ENCODE results near the gene FBXW7. TPM values are rescaled to one million over a fixed set of nuclear protein-coding genes. Genes with fewer than 3 reads are reported as not detected.

Gene FBXW7
- total RNA-seq, 2 donors from 2014 or later: 34.5 to 40.5 TPM

GRCh38 chr4:152304220-152304619, 231.7 kb downstream of the FBXW7 start:
- H3K36me3 ChIP-seq (replicated peaks in 1 of 2; ENCODE audit: insufficient read depth in 1 of 2, low read depth in 2 of 2): no peaks in the 10 kb centered on the region
- no peak for DNase-seq

GRCh38 chr4:152301381-152301780, 234.5 kb downstream of the FBXW7 start:
- Histone ChIP-seq H3K27ac (no peak overlapping the region), H3K4me1 (no peaks in the 10 kb centered on the region), H3K36me3 (replicated peaks in 1 of 2; ENCODE audit: insufficient read depth in 1 of 2, low read depth in 2 of 2) (no peaks in the 10 kb centered on the region), H3K4me3 (no peak overlapping the region), H3K9me3 (no peaks in the 10 kb centered on the region), H3K27me3 (no peaks in the 10 kb centered on the region)
- intact Hi-C loops (cut with DNase I): no loop called here
- ATAC-seq: no peak
- no peak for DNase-seq
- no peak for TF ChIP-seq POLR2A (IDR thresholded peaks at IDR 0.05)
- no peak for TF ChIP-seq CTCF (IDR thresholded peaks at IDR 0.05)
- WGBS, 2 donors: 74 to 84% methylated on average over 6 of the region's 6 CpGs

More at GRCh38 chr4:152304220-152304619, 231.7 kb downstream of the FBXW7 start:
- H3K27me3 ChIP-seq: no peaks in the 10 kb centered on the region
- H3K4me3 ChIP-seq: no peak overlapping the region
- 51% methylated on average over 5 of the region's 5 CpGs for WGBS, 2 donors
- no peak overlapping the region for H3K27ac ChIP-seq
- no peaks in the 10 kb centered on the region for H3K4me1 ChIP-seq
- no peak for ATAC-seq
- no peaks in the 10 kb centered on the region for H3K9me3 ChIP-seq
- TF ChIP-seq POLR2A (IDR thresholded peaks at IDR 0.05) (no peak), CTCF (IDR thresholded peaks at IDR 0.05) (no peak)
- intact Hi-C loops (cut with DNase I): no loop called here

- 75 to 77% methylated on average over 3 of the region's 3 CpGs for WGBS, 2 donors
- no peak for DNase-seq
- intact Hi-C loops (cut with DNase I): no loop called here
- TF ChIP-seq CTCF (IDR thresholded peaks at IDR 0.05) (no peak), POLR2A (IDR thresholded peaks at IDR 0.05) (no peak)
- Histone ChIP-seq H3K4me3 (no peak overlapping the region), H3K4me1 (no peaks in the 10 kb centered on the region), H3K9me3 (no peaks in the 10 kb centered on the region), H3K36me3 (replicated peaks in 1 of 2; ENCODE audit: insufficient read depth in 1 of 2, low read depth in 2 of 2) (no peaks in the 10 kb centered on the region), H3K27ac (no peak overlapping the region), H3K27me3 (no peaks in the 10 kb centered on the region)
- ATAC-seq: no peak
Measured at GRCh38 chr4:152299553-152299952, 236.3 kb downstream of the FBXW7 start.

GRCh38 chr4:152296386-152296785, 239.5 kb downstream of the FBXW7 start:
- Histone ChIP-seq H3K4me1 (no peaks in the 10 kb centered on the region), H3K27me3 (no peaks in the 10 kb centered on the region), H3K36me3 (replicated peaks in 1 of 2; ENCODE audit: insufficient read depth in 1 of 2, low read depth in 2 of 2) (no peaks in the 10 kb centered on the region), H3K9me3 (no peaks in the 10 kb centered on the region), H3K27ac (no peak overlapping the region), H3K4me3 (no peak overlapping the region)
- ATAC-seq (no peak), DNase-seq (no peak)
- intact Hi-C loops (cut with DNase I): no loop called here
- no peak for TF ChIP-seq POLR2A (IDR thresholded peaks at IDR 0.05)
- TF ChIP-seq CTCF (IDR thresholded peaks at IDR 0.05): no peak

GRCh38 chr4:152294765-152295164, 241.1 kb downstream of the FBXW7 start:
- no peaks in the 10 kb centered on the region for H3K4me1 ChIP-seq
- no peaks in the 10 kb centered on the region for H3K9me3 ChIP-seq
- WGBS, 2 donors: 89 to 93% methylated on average over 5 of the region's 5 CpGs
- no peak overlapping the region for H3K4me3 ChIP-seq
- no peak overlapping the region for H3K27ac ChIP-seq
- DNase-seq (no peak), ATAC-seq (no peak)
- intact Hi-C loops (cut with DNase I): no loop called here
- H3K36me3 ChIP-seq (replicated peaks in 1 of 2; ENCODE audit: insufficient read depth in 1 of 2, low read depth in 2 of 2): no peaks in the 10 kb centered on the region
- no peaks in the 10 kb centered on the region for H3K27me3 ChIP-seq
- TF ChIP-seq POLR2A (IDR thresholded peaks at IDR 0.05) (no peak), CTCF (IDR thresholded peaks at IDR 0.05) (no peak)

Data from body of pancreas (tissue), 4 donors.